Testis (tissue), 2 donors: ENCODE results near the gene MRPS34.

Source experiments
- POLR2A ChIP-seq: fragments of 450-650 bp; IDR thresholded peaks from one replicate; pipeline ENCODE4 v1.6.1; 2017; ENCODE audit warnings: antibody characterized with exemption, mild to moderate bottlenecking, moderate library complexity
- TF ChIP-seq, protein P1 (sequence below), 3 experiments: fragments of 450-650 bp in 2 of 3; fragments of 200-600 bp in 1 of 3; sonication (generic) in 1 of 3; IDR thresholded peaks; one replicate each; pipeline ENCODE4 v1.5.1; 2016 to 2019; ENCODE audit warnings: antibody characterized with exemption in 3 of 3, mild to moderate bottlenecking in 2 of 3, moderate library complexity in 1 of 3

DNA sequence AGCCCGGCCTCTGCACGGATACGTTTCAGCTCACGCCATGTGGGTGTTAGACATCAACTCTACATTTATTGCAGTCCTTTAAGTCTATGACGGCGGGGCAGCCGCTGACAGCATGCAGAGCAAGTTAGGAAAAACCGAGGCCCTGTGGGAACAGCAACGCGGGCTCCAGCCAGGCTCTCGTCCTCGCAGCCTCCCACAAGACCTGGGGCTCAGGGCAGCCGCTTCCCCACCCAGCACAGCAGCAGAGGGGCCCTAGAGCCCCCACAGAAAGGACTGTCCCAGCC is 3.7 kb upstream of the MRPS34 start:
- TF ChIP-seq, protein P1, sequence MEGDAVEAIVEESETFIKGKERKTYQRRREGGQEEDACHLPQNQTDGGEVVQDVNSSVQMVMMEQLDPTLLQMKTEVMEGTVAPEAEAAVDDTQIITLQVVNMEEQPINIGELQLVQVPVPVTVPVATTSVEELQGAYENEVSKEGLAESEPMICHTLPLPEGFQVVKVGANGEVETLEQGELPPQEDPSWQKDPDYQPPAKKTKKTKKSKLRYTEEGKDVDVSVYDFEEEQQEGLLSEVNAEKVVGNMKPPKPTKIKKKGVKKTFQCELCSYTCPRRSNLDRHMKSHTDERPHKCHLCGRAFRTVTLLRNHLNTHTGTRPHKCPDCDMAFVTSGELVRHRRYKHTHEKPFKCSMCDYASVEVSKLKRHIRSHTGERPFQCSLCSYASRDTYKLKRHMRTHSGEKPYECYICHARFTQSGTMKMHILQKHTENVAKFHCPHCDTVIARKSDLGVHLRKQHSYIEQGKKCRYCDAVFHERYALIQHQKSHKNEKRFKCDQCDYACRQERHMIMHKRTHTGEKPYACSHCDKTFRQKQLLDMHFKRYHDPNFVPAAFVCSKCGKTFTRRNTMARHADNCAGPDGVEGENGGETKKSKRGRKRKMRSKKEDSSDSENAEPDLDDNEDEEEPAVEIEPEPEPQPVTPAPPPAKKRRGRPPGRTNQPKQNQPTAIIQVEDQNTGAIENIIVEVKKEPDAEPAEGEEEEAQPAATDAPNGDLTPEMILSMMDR (IDR thresholded peaks at IDR 0.05) = no peak
- TF ChIP-seq POLR2A = no peak
